Astrocyte of the cerebellum (primary cell): ENCODE data around the gene DNAH9.

ENCODE experiments used
- DNase-seq: peaks from one replicate; pipeline ENCODE4 v3.0.0-alpha.2; 2011; ENCODE audit warnings: low read depth
- H3K4me3 ChIP-seq: 2 replicates; pipeline ENCODE4 v1.5.1; 2011; ENCODE audit warnings: mild to moderate bottlenecking, low read depth, low read length, moderate library complexity
- CTCF ChIP-seq: IDR thresholded peaks from 2 replicates; pipeline ENCODE4 v1.5.1; 2012; ENCODE audit warnings: low read length, low read depth, moderate library complexity, mild to moderate bottlenecking; ENCODE audit errors: missing control alignments
- in situ Hi-C: cut with HindIII; loops from 2 replicates; pipeline ENCODE4 v1.10.0; 2017; ENCODE audit warnings: low sequenced_read_pairs

The DNAH9 gene

GRCh38 chr17:11744696-11745095, 146.4 kb downstream of the DNAH9 start:
- no peak overlapping the region for H3K4me3 ChIP-seq
- DNase-seq = no peak
- in situ Hi-C loops = no loop called here
- TF ChIP-seq CTCF = no peak

- H3K4me3 ChIP-seq = no peak overlapping the region
- no peak for TF ChIP-seq CTCF
- no peak for DNase-seq
- in situ Hi-C loops = no loop called here
Observed at GRCh38 chr17:11747441-11747840, 149.2 kb downstream of the DNAH9 start.

- DNase-seq = no peak
- TF ChIP-seq CTCF = no peak
- in situ Hi-C loops = no loop called here
- no peak overlapping the region for H3K4me3 ChIP-seq
Observed at GRCh38 chr17:11757815-11758214, 159.5 kb downstream of the DNAH9 start.

- in situ Hi-C loops = no loop called here
- TF ChIP-seq CTCF = no peak
- DNase-seq = no peak
- H3K4me3 ChIP-seq = no peak overlapping the region
Observed at GRCh38 chr17:11768106-11768505, 169.8 kb downstream of the DNAH9 start.

GRCh38 chr17:11768981-11769380, 170.7 kb downstream of the DNAH9 start:
- no peak for TF ChIP-seq CTCF
- DNase-seq = no peak
- in situ Hi-C loops = no loop called here
- H3K4me3 ChIP-seq = no peak overlapping the region

DNA sequence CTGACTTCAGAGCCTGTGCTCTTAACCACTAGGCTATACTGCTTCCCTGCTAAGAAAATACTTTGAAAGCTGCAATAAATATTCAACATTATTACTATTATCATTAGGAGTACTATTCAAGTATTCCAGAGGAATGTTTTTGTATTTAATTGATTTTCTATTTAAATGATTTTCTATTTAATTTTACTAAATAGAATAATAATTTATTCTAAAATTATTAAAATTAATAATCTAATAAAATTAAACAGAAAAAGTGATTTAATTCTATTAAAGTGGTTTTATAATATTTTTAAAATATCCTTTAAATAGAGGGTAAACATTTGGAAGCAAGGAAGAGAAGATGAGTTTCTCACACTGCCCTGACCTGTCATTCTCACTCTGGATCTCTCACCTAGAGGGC, 173.8 kb downstream of the DNAH9 start:
- no peak for TF ChIP-seq CTCF
- H3K4me3 ChIP-seq = no peak overlapping the region
- DNase-seq = no peak
- in situ Hi-C loops = no loop called here

GRCh38 chr17:11779892-11780291, 181.6 kb downstream of the DNAH9 start:
- in situ Hi-C loops = no loop called here
- DNase-seq = no peak
- no peak overlapping the region for H3K4me3 ChIP-seq
- no peak for TF ChIP-seq CTCF
